Measurements from ENCODE around the gene GALNT3. TPM values are rescaled to one million over a fixed set of nuclear protein-coding genes. Genes with fewer than 3 reads are reported as not detected.

The GALNT3 gene
- total and polyA plus RNA-seq, 2 donors (not counting 1 experiment from before 2014, with no cell fraction given): 0.32 to 0.66 TPM

- H3K4me1 ChIP-seq (ENCODE audit: control insufficient read depth, extremely low read depth, insufficient read depth, low read length): no peaks in the 10 kb centered on the region
- no peak overlapping the region for H3K27ac ChIP-seq (ENCODE audit: insufficient read depth, low read length)
- no peaks in the 10 kb centered on the region for H3K27me3 ChIP-seq (ENCODE audit: control insufficient read depth, insufficient read depth, low read length)
- no peaks in the 10 kb centered on the region for H3K79me2 ChIP-seq (ENCODE audit: control insufficient read depth, insufficient read depth, low read length)
- peak; percentile 26 to 90 for DNase-seq (ENCODE audit: low read depth in 2 of 2)
- H2AFZ ChIP-seq (ENCODE audit: low read length): no peak overlapping the region
- no peak overlapping the region for H3K9ac ChIP-seq (ENCODE audit: insufficient read depth, low read length)
- H3K4me2 ChIP-seq (ENCODE audit: extremely low read depth, insufficient read depth, low read length): no peak overlapping the region
- H3K36me3 ChIP-seq (ENCODE audit: control insufficient read depth, insufficient read depth, low read length): no peaks in the 10 kb centered on the region
- TF ChIP-seq CTCF (conservative IDR thresholded peaks at IDR 0.05 in 1 of 2, IDR thresholded peaks at IDR 0.05 in 1 of 2; ENCODE audit: low read depth in 1 of 2, low read length in 2 of 2) (no peak), EZH2 (IDR thresholded peaks at IDR 0.05; ENCODE audit: low read length, missing control alignments) (no peak)
- H3K9me3 ChIP-seq (ENCODE audit: control insufficient read depth, insufficient read depth, low read depth, low read length): no peaks in the 10 kb centered on the region
- H3K4me3 ChIP-seq (replicated peaks in 1 of 4; ENCODE audit: control extremely low read depth in 1 of 4, insufficient read depth in 1 of 4, low read depth in 3 of 4, low read length in 4 of 4): no peak overlapping the region
- H4K20me1 ChIP-seq (ENCODE audit: control insufficient read depth, extremely low read depth, insufficient read depth, low read length): no peaks in the 10 kb centered on the region
Measured at GRCh38 chr2:165725421-165725820, 68.6 kb downstream of the GALNT3 start.

GRCh38 chr2:165720511-165720910, 73.5 kb downstream of the GALNT3 start:
- H3K36me3 ChIP-seq (ENCODE audit: control insufficient read depth, insufficient read depth, low read length): no peaks in the 10 kb centered on the region
- H3K4me3 ChIP-seq (replicated peaks in 1 of 4; ENCODE audit: control extremely low read depth in 1 of 4, insufficient read depth in 1 of 4, low read depth in 3 of 4, low read length in 4 of 4): no peak overlapping the region
- TF ChIP-seq EZH2 (IDR thresholded peaks at IDR 0.05; ENCODE audit: low read length, missing control alignments) (no peak), CTCF (conservative IDR thresholded peaks at IDR 0.05 in 1 of 2, IDR thresholded peaks at IDR 0.05 in 1 of 2; ENCODE audit: low read depth in 1 of 2, low read length in 2 of 2) (no peak)
- no peak overlapping the region for H2AFZ ChIP-seq (ENCODE audit: low read length)
- no peaks in the 10 kb centered on the region for H3K4me1 ChIP-seq (ENCODE audit: control insufficient read depth, extremely low read depth, insufficient read depth, low read length)
- no peak overlapping the region for H3K27ac ChIP-seq (ENCODE audit: insufficient read depth, low read length)
- no peak overlapping the region for H3K4me2 ChIP-seq (ENCODE audit: extremely low read depth, insufficient read depth, low read length)
- H3K27me3 ChIP-seq (ENCODE audit: control insufficient read depth, insufficient read depth, low read length): no peaks in the 10 kb centered on the region
- H3K79me2 ChIP-seq (ENCODE audit: control insufficient read depth, insufficient read depth, low read length): no peaks in the 10 kb centered on the region
- DNase-seq (ENCODE audit: low read depth in 2 of 2): peak; percentile 65 to 98
- H3K9ac ChIP-seq (ENCODE audit: insufficient read depth, low read length): no peak overlapping the region
- no peaks in the 10 kb centered on the region for H3K9me3 ChIP-seq (ENCODE audit: control insufficient read depth, insufficient read depth, low read depth, low read length)
- no peaks in the 10 kb centered on the region for H4K20me1 ChIP-seq (ENCODE audit: control insufficient read depth, extremely low read depth, insufficient read depth, low read length)

GRCh38 chr2:165718610-165719210, 75.3 kb downstream of the GALNT3 start:
- Histone ChIP-seq H3K4me1 (ENCODE audit: control insufficient read depth, extremely low read depth, insufficient read depth, low read length) (no peaks in the 10 kb centered on the region), H2AFZ (ENCODE audit: low read length) (no peak overlapping the region), H3K27ac (ENCODE audit: insufficient read depth, low read length) (no peak overlapping the region), H4K20me1 (ENCODE audit: control insufficient read depth, extremely low read depth, insufficient read depth, low read length) (no peaks in the 10 kb centered on the region), H3K9me3 (ENCODE audit: control insufficient read depth, insufficient read depth, low read depth, low read length) (no peaks in the 10 kb centered on the region), H3K79me2 (ENCODE audit: control insufficient read depth, insufficient read depth, low read length) (no peaks in the 10 kb centered on the region), H3K4me3 (replicated peaks in 1 of 4; ENCODE audit: control extremely low read depth in 1 of 4, insufficient read depth in 1 of 4, low read depth in 3 of 4, low read length in 4 of 4) (no peak overlapping the region), H3K36me3 (ENCODE audit: control insufficient read depth, insufficient read depth, low read length) (no peaks in the 10 kb centered on the region), H3K9ac (ENCODE audit: insufficient read depth, low read length) (no peak overlapping the region), H3K4me2 (ENCODE audit: extremely low read depth, insufficient read depth, low read length) (no peak overlapping the region), H3K27me3 (ENCODE audit: control insufficient read depth, insufficient read depth, low read length) (no peaks in the 10 kb centered on the region)
- no peak for DNase-seq (ENCODE audit: low read depth in 2 of 2)
- TF ChIP-seq CTCF (conservative IDR thresholded peaks at IDR 0.05 in 1 of 2, IDR thresholded peaks at IDR 0.05 in 1 of 2; ENCODE audit: low read depth in 1 of 2, low read length in 2 of 2) (no peak), EZH2 (IDR thresholded peaks at IDR 0.05; ENCODE audit: low read length, missing control alignments) (no peak)
